ENCODE measurements around the gene CDK18. TPM values are rescaled to one million over a fixed set of nuclear protein-coding genes. Genes with fewer than 3 reads are reported as not detected.

The CDK18 gene
- total RNA-seq, 1 donor from 2014 or later = 17.8 TPM

DNA sequence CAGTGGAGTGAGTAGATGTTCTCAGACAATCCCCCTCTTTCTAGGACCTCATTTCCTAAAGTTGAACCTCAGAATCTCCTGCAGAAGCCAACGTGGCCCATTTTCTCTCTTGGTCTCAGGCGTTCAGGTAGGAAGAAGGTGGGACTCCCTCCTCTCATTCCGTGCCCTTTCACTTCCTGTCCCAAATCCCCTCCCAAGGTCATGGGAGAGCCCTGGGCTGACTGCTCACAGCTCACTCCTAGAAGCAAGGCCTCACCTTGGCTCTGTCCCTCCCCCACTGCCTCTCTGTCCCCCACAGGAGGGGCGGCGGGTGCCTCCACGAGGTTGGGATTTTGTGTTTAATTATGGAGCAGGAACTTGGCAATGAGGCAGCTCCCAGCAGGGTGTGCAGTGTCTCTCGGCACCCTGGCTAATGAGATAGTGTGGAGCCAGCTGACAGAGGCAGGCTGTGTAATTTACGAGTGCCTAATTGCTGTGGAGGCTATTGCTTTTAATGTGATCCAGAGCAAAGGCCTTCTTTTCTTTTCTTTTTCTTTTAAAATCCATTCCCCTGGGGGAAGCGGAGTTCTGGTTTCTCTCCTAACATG lies 9.1 kb upstream of the CDK18 start:
- no peak overlapping the region for H3K4me3 Mint-ChIP-seq (ENCODE audit: unreplicated experiment)
- peaks cover 34% of the 10 kb centered on the region for H3K27me3 Mint-ChIP-seq (ENCODE audit: low read depth, unreplicated experiment)
- H3K4me1 Mint-ChIP-seq (ENCODE audit: low read depth, unreplicated experiment) = peaks cover 23% of the 10 kb centered on the region
- TF ChIP-seq, protein P1, sequence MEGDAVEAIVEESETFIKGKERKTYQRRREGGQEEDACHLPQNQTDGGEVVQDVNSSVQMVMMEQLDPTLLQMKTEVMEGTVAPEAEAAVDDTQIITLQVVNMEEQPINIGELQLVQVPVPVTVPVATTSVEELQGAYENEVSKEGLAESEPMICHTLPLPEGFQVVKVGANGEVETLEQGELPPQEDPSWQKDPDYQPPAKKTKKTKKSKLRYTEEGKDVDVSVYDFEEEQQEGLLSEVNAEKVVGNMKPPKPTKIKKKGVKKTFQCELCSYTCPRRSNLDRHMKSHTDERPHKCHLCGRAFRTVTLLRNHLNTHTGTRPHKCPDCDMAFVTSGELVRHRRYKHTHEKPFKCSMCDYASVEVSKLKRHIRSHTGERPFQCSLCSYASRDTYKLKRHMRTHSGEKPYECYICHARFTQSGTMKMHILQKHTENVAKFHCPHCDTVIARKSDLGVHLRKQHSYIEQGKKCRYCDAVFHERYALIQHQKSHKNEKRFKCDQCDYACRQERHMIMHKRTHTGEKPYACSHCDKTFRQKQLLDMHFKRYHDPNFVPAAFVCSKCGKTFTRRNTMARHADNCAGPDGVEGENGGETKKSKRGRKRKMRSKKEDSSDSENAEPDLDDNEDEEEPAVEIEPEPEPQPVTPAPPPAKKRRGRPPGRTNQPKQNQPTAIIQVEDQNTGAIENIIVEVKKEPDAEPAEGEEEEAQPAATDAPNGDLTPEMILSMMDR (IDR thresholded peaks at IDR 0.05; ENCODE audit: insufficient read depth, low read depth, low read length) = no peak
- no peak for TF ChIP-seq EZH2 (IDR thresholded peaks at IDR 0.05; ENCODE audit: insufficient read depth, low read length)
- H3K27ac ChIP-seq (ENCODE audit: low read depth, low read length) = no peak overlapping the region
- no peak overlapping the region for H3K27ac Mint-ChIP-seq (ENCODE audit: unreplicated experiment)
- no peaks in the 10 kb centered on the region for H4K20me1 ChIP-seq (ENCODE audit: insufficient read depth, low read length)
- H3K36me3 Mint-ChIP-seq (ENCODE audit: low read depth, unreplicated experiment) = no peaks in the 10 kb centered on the region
- H3K36me3 ChIP-seq (ENCODE audit: insufficient read depth, low read length) = no peaks in the 10 kb centered on the region
- no peaks in the 10 kb centered on the region for H3K79me2 ChIP-seq (ENCODE audit: insufficient read depth, low read length)
- H3K4me3 ChIP-seq (ENCODE audit: insufficient read depth, low read depth, low read length) = no peak overlapping the region
- H3K4me1 ChIP-seq (ENCODE audit: insufficient read depth, low read length) = peaks cover 15% of the 10 kb centered on the region
- no peak overlapping the region for H3K9ac ChIP-seq (ENCODE audit: low read length)
- DNase-seq (ENCODE audit: low read depth) = no peak
- H3K27me3 ChIP-seq (ENCODE audit: insufficient read depth, low read length) = peaks cover 37% of the 10 kb centered on the region
- H2AFZ ChIP-seq (ENCODE audit: low read depth, low read length) = no peak overlapping the region
- no peak for FAIRE-seq
- H3K9me3 ChIP-seq (ENCODE audit: insufficient read depth, low read depth, low read length) = no peaks in the 10 kb centered on the region
- H3K4me2 ChIP-seq (ENCODE audit: low read length) = no peak overlapping the region
- H3K9me3 Mint-ChIP-seq (ENCODE audit: unreplicated experiment) = no peaks in the 10 kb centered on the region

DNA sequence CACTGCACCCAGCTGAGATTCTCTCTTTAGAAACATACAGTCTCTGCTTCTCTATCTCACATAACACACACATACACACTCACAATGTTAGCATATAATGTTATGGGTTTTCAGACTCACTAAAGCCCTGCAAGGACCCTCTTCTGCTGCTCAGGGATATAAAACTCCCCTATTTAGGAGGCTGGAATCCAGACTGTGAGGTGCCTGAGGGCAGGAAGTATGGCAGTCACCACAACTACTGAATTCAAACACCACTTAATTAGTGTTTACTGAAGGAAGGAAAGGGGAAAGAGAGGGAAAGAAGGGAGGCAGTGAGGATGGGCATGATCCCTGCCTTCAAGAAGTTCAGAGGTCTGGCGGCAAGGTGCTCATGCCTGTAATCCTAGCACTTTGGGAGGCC lies 7.8 kb upstream of the CDK18 start:
- Histone ChIP-seq H3K9me3 (ENCODE audit: insufficient read depth, low read depth, low read length) (no peaks in the 10 kb centered on the region), H3K27ac (ENCODE audit: low read depth, low read length) (no peak overlapping the region), H3K4me3 (ENCODE audit: insufficient read depth, low read depth, low read length) (no peak overlapping the region), H3K4me1 (ENCODE audit: insufficient read depth, low read length) (peaks cover 15% of the 10 kb centered on the region), H4K20me1 (ENCODE audit: insufficient read depth, low read length) (no peaks in the 10 kb centered on the region), H3K4me2 (ENCODE audit: low read length) (no peak overlapping the region), H3K79me2 (ENCODE audit: insufficient read depth, low read length) (no peaks in the 10 kb centered on the region), H3K36me3 (ENCODE audit: insufficient read depth, low read length) (no peaks in the 10 kb centered on the region), H3K27me3 (ENCODE audit: insufficient read depth, low read length) (peaks cover 34% of the 10 kb centered on the region), H3K9ac (ENCODE audit: low read length) (no peak overlapping the region), H2AFZ (ENCODE audit: low read depth, low read length) (no peak overlapping the region)
- Mint-ChIP-seq H3K27me3 (ENCODE audit: low read depth, unreplicated experiment) (peaks cover 32% of the 10 kb centered on the region), H3K4me3 (ENCODE audit: unreplicated experiment) (no peak overlapping the region), H3K27ac (ENCODE audit: unreplicated experiment) (no peak overlapping the region), H3K36me3 (ENCODE audit: low read depth, unreplicated experiment) (no peaks in the 10 kb centered on the region), H3K9me3 (ENCODE audit: unreplicated experiment) (no peaks in the 10 kb centered on the region), H3K4me1 (ENCODE audit: low read depth, unreplicated experiment) (peaks cover 26% of the 10 kb centered on the region)
- FAIRE-seq (no peak), DNase-seq (ENCODE audit: low read depth) (no peak)
- TF ChIP-seq EZH2 (IDR thresholded peaks at IDR 0.05; ENCODE audit: insufficient read depth, low read length) = no peak
- TF ChIP-seq, protein P1 (IDR thresholded peaks at IDR 0.05; ENCODE audit: insufficient read depth, low read depth, low read length) = no peak

DNA sequence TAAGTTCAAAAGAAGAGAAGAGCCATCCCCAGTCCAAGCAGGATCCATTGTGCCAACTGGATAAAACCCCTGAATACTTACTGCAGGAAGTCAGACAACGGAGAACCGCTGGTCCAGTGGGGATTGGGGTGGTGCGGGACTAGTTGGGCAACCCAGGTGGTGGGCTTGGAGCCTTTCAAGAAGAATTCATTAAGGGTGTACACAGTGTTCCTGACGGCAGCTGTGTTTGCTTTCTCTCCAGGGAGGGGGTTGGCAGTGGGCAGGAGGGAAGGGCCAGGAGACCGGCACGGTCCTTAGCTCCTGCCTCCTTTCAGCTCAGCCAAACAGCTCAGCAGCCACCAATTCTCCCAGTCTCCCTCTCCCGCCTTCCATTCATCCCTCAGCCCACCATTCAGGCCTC lies 7.1 kb upstream of the CDK18 start:
- no peak for TF ChIP-seq EZH2 (IDR thresholded peaks at IDR 0.05; ENCODE audit: insufficient read depth, low read length)
- TF ChIP-seq, protein P1 (IDR thresholded peaks at IDR 0.05; ENCODE audit: insufficient read depth, low read depth, low read length) = no peak
- no peak for FAIRE-seq
- Histone ChIP-seq H3K4me3 (ENCODE audit: insufficient read depth, low read depth, low read length) (no peak overlapping the region), H3K27me3 (ENCODE audit: insufficient read depth, low read length) (peaks cover 32% of the 10 kb centered on the region), H3K79me2 (ENCODE audit: insufficient read depth, low read length) (no peaks in the 10 kb centered on the region), H3K9me3 (ENCODE audit: insufficient read depth, low read depth, low read length) (no peaks in the 10 kb centered on the region), H4K20me1 (ENCODE audit: insufficient read depth, low read length) (no peaks in the 10 kb centered on the region), H3K4me1 (ENCODE audit: insufficient read depth, low read length) (peaks cover 15% of the 10 kb centered on the region), H3K4me2 (ENCODE audit: low read length) (no peak overlapping the region), H3K36me3 (ENCODE audit: insufficient read depth, low read length) (no peaks in the 10 kb centered on the region), H3K27ac (ENCODE audit: low read depth, low read length) (no peak overlapping the region), H2AFZ (ENCODE audit: low read depth, low read length) (no peak overlapping the region), H3K9ac (ENCODE audit: low read length) (no peak overlapping the region)
- peaks cover 34% of the 10 kb centered on the region for H3K27me3 Mint-ChIP-seq (ENCODE audit: low read depth, unreplicated experiment)
- H3K4me3 Mint-ChIP-seq (ENCODE audit: unreplicated experiment) = no peak overlapping the region
- H3K27ac Mint-ChIP-seq (ENCODE audit: unreplicated experiment) = no peak overlapping the region
- H3K9me3 Mint-ChIP-seq (ENCODE audit: unreplicated experiment) = no peaks in the 10 kb centered on the region
- DNase-seq (ENCODE audit: low read depth) = no peak
- H3K36me3 Mint-ChIP-seq (ENCODE audit: low read depth, unreplicated experiment) = no peaks in the 10 kb centered on the region
- H3K4me1 Mint-ChIP-seq (ENCODE audit: low read depth, unreplicated experiment) = peaks cover 20% of the 10 kb centered on the region

All from astrocyte (in vitro differentiated cells and primary cell).